WTC11 (cell line): ENCODE data around the gene DOCK1. TPM values are rescaled to one million over a fixed set of nuclear protein-coding genes. Genes with fewer than 3 reads are reported as not detected.

Experiments
- ARID4B ChIP-seq: sonication (generic); formaldehyde crosslinking; IDR thresholded peaks from 2 replicates; pipeline ENCODE4 v1.8.0; 2023; ENCODE audit warnings: missing genetic modification reagents, mild to moderate bottlenecking, borderline replicate concordance
- E2F4 ChIP-seq: sonication (generic); formaldehyde crosslinking; IDR thresholded peaks from 2 replicates; pipeline ENCODE4 v1.8.1; 2022; ENCODE audit warnings: low read depth, mild to moderate bottlenecking, moderate library complexity, missing genetic modification reagents, borderline replicate concordance
- ETV6 ChIP-seq: sonication (generic); formaldehyde crosslinking; IDR thresholded peaks from 2 replicates; pipeline ENCODE4 v1.8.1; 2022; ENCODE audit warnings: mild to moderate bottlenecking, missing genetic modification reagents
- HMGXB4 ChIP-seq: sonication (generic); formaldehyde crosslinking; IDR thresholded peaks from 2 replicates; pipeline ENCODE4 v1.8.1; 2023; ENCODE audit warnings: mild to moderate bottlenecking, moderate library complexity, missing genetic modification reagents
- JUN ChIP-seq: sonication (generic); formaldehyde crosslinking; IDR thresholded peaks from 2 replicates; pipeline ENCODE4 v1.8.0; 2023; ENCODE audit warnings: mild to moderate bottlenecking, missing genetic modification reagents
- TEAD4 ChIP-seq: sonication (generic); formaldehyde crosslinking; IDR thresholded peaks from 2 replicates; pipeline ENCODE4 v1.8.0; 2022; ENCODE audit warnings: mild to moderate bottlenecking, missing genetic modification reagents
- ZNF138 ChIP-seq: sonication (generic); formaldehyde crosslinking; conservative IDR thresholded peaks from 2 replicates; pipeline ENCODE4 v1.8.1; 2022; ENCODE audit warnings: mild to moderate bottlenecking, moderate library complexity, missing genetic modification reagents
- ZNF317 ChIP-seq: sonication (generic); formaldehyde crosslinking; IDR thresholded peaks from 2 replicates; pipeline ENCODE4 v1.8.1; 2023; ENCODE audit warnings: low read depth, mild to moderate bottlenecking, moderate library complexity, missing genetic modification reagents, borderline replicate concordance
- ZNF425 ChIP-seq: fragments of 250-450 bp; sonication (Bioruptor Pico); conservative IDR thresholded peaks from 2 replicates; pipeline ENCODE4 v1.9.0; 2021; ENCODE audit warnings: mild to moderate bottlenecking
- total RNA-seq: library from RNA; stranded (reverse); gene quantifications from 3 replicates; pipeline ENCODE4 v1.2.3, GENCODE V29; 2021
- TF ChIP-seq, protein P1 (sequence below): sonication (generic); formaldehyde crosslinking; IDR thresholded peaks from 2 replicates; pipeline ENCODE4 v1.8.0; 2023; ENCODE audit warnings: missing genetic modification reagents
- TF ChIP-seq, protein P2 (sequence below): sonication (generic); formaldehyde crosslinking; conservative IDR thresholded peaks from 2 replicates; pipeline ENCODE4 v1.8.1; 2023; ENCODE audit warnings: mild to moderate bottlenecking, low read depth, missing genetic modification reagents, moderate library complexity

Gene DOCK1
- total RNA-seq, 1 experiment from 2014 or later: 52.1 TPM

GRCh38 chr10:127195041-127195506 is 289.8 kb downstream of the DOCK1 start (continued):
- no peak for TF ChIP-seq HMGXB4 (CRISPR knock-in tag)
- TF ChIP-seq TEAD4: no peak
- TF ChIP-seq ZNF317: no peak
- no peak for TF ChIP-seq JUN (CRISPR knock-in tag)
- TF ChIP-seq ARID4B (CRISPR knock-in tag): no peak
- no peak for TF ChIP-seq E2F4 (CRISPR knock-in tag)
- TF ChIP-seq, protein P1, sequence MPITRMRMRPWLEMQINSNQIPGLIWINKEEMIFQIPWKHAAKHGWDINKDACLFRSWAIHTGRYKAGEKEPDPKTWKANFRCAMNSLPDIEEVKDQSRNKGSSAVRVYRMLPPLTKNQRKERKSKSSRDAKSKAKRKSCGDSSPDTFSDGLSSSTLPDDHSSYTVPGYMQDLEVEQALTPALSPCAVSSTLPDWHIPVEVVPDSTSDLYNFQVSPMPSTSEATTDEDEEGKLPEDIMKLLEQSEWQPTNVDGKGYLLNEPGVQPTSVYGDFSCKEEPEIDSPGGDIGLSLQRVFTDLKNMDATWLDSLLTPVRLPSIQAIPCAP (CRISPR knock-in tag): no peak
- TF ChIP-seq ZNF425 (CRISPR knock-in tag): no peak
- no peak for TF ChIP-seq ZNF138 (CRISPR knock-in tag)
- TF ChIP-seq ETV6 (CRISPR knock-in tag): no peak
- TF ChIP-seq, protein P2, sequence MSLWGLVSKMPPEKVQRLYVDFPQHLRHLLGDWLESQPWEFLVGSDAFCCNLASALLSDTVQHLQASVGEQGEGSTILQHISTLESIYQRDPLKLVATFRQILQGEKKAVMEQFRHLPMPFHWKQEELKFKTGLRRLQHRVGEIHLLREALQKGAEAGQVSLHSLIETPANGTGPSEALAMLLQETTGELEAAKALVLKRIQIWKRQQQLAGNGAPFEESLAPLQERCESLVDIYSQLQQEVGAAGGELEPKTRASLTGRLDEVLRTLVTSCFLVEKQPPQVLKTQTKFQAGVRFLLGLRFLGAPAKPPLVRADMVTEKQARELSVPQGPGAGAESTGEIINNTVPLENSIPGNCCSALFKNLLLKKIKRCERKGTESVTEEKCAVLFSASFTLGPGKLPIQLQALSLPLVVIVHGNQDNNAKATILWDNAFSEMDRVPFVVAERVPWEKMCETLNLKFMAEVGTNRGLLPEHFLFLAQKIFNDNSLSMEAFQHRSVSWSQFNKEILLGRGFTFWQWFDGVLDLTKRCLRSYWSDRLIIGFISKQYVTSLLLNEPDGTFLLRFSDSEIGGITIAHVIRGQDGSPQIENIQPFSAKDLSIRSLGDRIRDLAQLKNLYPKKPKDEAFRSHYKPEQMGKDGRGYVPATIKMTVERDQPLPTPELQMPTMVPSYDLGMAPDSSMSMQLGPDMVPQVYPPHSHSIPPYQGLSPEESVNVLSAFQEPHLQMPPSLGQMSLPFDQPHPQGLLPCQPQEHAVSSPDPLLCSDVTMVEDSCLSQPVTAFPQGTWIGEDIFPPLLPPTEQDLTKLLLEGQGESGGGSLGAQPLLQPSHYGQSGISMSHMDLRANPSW (CRISPR knock-in tag): no peak
- TF ChIP-seq, all 79 proteins: peak for 0
